Measurements from ENCODE around the gene CCDC68.

The CCDC68 gene

GRCh38 chr18:54918060-54918459, 41.2 kb downstream of the CCDC68 start:
- no peak for DNase-seq (ENCODE audit: low read depth)

DNA sequence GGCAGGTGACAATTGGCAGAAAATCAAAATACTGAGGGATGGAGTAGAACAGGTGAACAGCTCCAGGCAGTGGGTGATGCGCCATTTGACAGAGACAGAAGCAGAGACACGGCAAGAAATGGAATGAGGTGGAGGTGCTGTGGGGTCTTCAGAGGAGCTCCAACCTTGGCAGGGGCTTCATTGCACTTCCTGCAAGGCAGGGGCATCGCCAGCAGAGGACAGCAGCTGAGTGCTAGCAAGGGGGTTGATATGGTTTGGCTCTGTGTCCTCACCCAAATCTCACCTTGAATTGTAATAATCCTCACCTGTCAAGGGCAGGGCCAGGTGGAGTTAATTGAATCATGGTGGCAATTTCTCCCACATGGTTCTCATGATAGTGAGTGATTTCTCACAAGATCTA, 42.8 kb downstream of the CCDC68 start:
- DNase-seq (ENCODE audit: low read depth): no peak

GRCh38 chr18:54914816-54915215, 44.4 kb downstream of the CCDC68 start:
- DNase-seq (ENCODE audit: low read depth): no peak

- no peak for DNase-seq (ENCODE audit: low read depth)
These were observed 47.7 kb downstream of the CCDC68 start for GRCh38 chr18:54911551-54911950.

GRCh38 chr18:54910161-54910919, 48.9 kb downstream of the CCDC68 start:
- no peak for DNase-seq (ENCODE audit: low read depth)

DNA sequence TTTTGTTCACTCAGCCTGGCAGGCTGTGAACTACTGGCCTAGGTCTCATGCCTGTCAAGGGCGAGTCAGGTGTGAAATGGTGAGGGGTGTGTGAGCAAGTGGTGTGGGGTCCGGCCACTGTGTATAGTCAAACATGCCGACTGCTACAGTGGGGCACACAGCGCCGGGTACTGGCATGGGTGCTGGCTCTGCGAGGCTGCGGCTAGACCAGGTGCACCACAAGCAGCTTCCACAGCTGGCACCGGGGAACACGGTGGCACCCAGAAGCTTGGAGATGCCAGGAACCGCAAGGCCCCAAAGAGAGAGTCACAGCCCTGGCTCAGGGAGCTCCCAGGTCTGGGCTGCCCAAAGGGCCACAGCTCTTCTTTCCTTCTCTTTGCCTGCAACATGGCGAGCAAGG, 49.7 kb downstream of the CCDC68 start:
- no peak for DNase-seq (ENCODE audit: low read depth)

DNA sequence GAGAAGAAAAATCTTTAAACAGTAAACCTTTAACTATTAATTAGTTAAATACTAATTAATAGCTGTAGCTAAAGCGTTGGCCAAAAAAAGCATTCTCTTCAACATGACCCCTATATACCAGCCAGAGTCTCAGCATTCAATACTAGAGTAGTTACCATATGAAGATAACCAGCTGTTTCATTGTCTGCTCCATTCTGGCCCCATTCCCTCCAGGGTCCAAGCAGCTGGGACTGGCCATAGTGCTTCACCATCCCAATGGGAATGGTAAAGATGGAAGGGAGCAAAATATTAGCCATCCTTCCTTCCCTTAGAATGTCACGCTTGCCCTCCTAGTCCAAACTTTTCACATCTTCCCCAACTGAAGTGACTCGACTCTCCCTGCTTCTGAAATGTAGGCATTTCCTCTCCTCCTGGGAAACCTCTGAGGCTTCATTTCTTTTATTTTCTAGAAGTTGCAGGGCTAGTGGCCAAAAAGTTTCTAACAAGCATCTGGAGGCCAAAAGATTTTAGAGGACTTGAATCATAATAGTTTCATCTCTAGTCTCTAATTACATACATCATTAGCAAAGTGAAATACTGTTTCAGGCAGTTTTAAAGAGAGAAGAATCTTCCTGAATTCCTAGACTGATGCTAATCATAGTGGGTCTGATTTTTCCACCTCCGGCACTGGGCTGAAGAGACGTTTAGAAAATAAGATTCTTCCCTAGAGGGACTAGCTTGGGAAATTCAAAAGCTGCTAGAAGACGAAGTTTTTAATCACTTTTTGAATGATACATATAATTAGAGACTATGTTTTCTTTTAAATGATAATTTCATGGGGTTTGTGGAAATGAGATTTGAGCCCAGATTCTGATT, 52.7 kb downstream of the CCDC68 start:
- no peak for DNase-seq (ENCODE audit: low read depth)

DNA sequence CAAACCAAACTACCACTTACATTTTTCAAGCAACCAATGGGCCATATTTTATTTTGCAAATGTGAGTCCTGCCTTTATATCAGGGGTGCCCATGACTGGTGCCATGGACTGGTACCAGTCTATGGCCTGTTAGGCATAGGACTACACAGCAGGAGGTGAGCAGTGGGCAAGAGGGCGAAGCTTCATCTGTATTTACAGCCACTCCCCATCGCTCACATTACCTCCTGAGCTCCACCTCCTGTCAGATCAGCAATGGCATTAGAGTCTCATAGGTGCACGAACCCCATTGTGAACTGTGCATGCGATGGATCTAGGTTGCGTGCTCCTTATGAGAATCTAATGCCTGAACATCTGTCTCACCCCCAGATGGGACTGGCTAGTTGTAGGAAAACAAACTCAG, 53.6 kb downstream of the CCDC68 start:
- no peak for DNase-seq (ENCODE audit: low read depth)

- DNase-seq (ENCODE audit: low read depth): no peak
These were observed 54.7 kb downstream of the CCDC68 start for GRCh38 chr18:54904581-54904980.

GRCh38 chr18:54900290-54900689, 59.0 kb downstream of the CCDC68 start:
- DNase-seq (ENCODE audit: low read depth): no peak

- no peak for DNase-seq (ENCODE audit: low read depth)
These were observed 59.8 kb downstream of the CCDC68 start for GRCh38 chr18:54899500-54899899.

DNA sequence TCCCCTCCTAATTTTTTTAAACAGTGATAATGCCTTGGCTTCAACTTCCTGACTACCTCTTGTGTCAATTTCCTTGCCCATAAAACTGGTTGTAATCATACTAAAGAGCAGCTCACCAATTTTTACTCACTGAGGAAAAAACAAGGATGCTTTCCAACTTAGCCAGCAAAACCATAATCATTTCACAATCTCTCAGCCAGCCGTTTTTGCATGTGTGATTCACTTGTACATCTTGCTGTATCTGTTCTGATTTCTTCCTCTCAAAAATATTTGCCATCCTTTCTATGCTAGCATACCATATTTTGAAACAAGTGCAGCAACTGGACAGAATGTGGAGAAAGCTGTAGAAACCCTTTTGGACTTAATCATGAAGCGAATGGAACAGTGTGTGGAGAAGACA, 70.3 kb downstream of the CCDC68 start:
- peak; percentile 76 for DNase-seq (ENCODE audit: low read depth)

GRCh38 chr18:54888378-54888777, 70.9 kb downstream of the CCDC68 start:
- DNase-seq (ENCODE audit: low read depth): no peak

GRCh38 chr18:54883816-54884604, 75.3 kb downstream of the CCDC68 start:
- DNase-seq (ENCODE audit: low read depth): peak; percentile 62

DNA sequence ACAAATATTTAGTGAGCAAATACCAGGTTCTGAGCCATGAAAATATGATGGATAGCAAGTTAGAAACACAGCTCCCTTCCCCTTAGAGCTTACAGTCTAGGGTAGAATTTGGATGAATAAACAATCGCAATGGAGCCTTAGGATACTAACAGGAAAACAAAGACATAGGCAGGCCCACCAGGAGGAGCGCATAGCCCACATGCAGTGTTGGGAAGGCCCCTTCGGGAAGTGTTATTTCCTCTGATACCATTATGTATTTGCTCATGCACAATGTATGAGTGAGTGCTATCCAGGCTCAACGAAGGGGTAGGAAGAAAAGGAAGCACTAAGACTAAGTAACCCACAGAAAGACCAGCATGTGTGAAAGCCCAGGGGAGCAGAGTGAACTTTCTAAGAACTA, 76.9 kb downstream of the CCDC68 start:
- no peak for DNase-seq (ENCODE audit: low read depth)

- no peak for DNase-seq (ENCODE audit: low read depth)
These were observed 78.0 kb downstream of the CCDC68 start for GRCh38 chr18:54881229-54881768.

GRCh38 chr18:54880395-54881105, 78.7 kb downstream of the CCDC68 start:
- DNase-seq (ENCODE audit: low read depth): peak; percentile 92

- no peak for DNase-seq (ENCODE audit: low read depth)
These were observed 79.6 kb downstream of the CCDC68 start for GRCh38 chr18:54879691-54880090.

DNA sequence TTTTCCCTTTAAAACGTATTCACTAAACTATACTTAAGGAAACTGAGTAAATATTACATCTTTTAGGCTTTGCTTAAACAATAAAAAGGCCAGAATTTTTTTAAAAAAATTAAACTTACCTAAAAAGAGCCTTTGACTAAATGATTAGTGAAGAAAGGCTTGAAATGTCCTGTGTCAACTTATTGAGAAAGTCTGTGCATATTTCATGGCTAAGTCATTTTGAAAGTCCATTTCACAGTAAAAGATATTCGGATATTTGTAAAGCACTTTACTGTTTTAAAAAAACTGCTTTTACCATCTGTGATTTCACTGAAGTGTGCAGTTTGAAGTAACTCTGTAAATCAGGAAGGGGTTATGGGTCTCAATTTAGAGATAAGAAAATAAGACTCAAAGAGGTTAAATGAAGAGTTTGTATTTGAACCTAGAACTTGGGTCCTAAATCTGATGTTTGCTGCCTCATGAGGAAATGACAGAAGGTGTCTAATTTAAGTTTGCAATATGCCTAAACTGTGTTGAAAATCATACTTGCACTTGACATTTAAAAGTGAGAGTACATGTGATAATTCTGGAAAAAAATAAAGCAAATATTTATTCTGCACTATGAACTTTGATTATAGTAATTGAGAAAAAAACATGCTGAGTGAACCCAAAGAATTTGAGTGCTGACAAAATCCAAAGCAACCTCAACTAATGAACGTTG, 80.5 kb downstream of the CCDC68 start:
- peak; percentile 11 for DNase-seq (ENCODE audit: low read depth)

DNA sequence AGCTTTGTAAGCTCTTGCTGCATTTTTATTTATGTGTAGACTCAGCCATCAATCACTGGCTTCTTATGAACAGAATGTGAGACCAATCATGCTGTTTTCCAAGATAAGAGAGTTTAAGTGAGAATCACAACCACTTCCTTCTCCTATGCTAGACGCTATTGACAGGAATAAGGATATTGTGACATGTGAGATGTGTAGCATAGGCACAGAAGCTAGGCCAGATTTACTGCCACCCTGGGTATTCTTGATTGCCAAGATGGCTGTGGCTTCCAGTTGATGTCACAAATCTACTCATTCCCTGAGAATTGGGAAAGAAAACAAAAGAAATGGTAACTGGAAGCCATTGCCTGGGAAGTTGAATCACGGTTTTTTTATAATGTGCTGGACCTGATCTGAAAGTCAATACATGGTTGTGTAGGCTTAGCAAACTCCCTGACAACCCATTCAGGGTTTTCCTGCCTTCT, 81.1 kb downstream of the CCDC68 start:
- DNase-seq (ENCODE audit: low read depth): no peak

DNA sequence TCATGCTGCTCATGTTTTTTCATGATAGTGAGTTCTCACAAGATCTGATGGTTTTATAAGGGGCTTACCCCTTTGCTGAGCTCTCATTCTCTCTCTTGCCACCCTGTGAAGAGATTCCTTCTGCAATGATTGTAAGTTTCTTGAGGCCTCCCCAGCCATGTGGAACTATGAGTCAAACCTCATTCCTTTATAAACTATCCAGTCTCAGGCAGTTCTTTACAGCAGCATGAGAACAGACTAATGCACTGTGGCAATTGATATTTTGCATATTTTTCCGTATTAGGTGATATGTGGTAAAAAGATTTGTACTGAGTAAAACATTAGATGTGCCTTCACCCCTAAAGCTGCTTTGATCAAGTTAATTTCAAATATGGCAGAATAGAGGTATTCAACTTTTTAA, 82.2 kb downstream of the CCDC68 start:
- DNase-seq (ENCODE audit: low read depth): peak; percentile 12

Data from ELR (cell line).